Calu3 (cell line): ENCODE results near the gene SRR. TPM values are rescaled to one million over a fixed set of nuclear protein-coding genes. Genes with fewer than 3 reads are reported as not detected.
"Not testable (repeated sequence)": the region's sequence is repeated elsewhere in the genome, so short reads cannot be mapped to it uniquely, and the experiment has no call there.

Experiments used
- BruUV-seq: library from RNA; stranded (reverse); fragments of 400-500 nt; replicated peaks from 2 replicates; lab custom pipeline; 2021; lab: Mats Ljungman, UMichigan
- CTCF ChIA-PET: fragments of 300-600 bp; sonication (Branson Sonifier 250); formaldehyde crosslinking; loops from one replicate; lab custom pipeline; 2022; ENCODE audit warnings: antibody characterized with exemption; lab: Charles Lee
- DNase-seq: peaks from one replicate; pipeline ENCODE4 v3.0.0; 2022
- H3K27ac Mint-ChIP-seq: one replicate; pipeline ENCODE4 v1.8.0; 2022; ENCODE audit warnings: mixed read lengths; ENCODE audit not compliant: unreplicated experiment
- H3K27me3 Mint-ChIP-seq: one replicate; pipeline ENCODE4 v1.8.0; 2022; ENCODE audit warnings: mixed read lengths; ENCODE audit not compliant: unreplicated experiment
- H3K36me3 Mint-ChIP-seq: one replicate; pipeline ENCODE4 v1.8.0; 2022; ENCODE audit warnings: mild to moderate bottlenecking, moderate library complexity, mixed read lengths; ENCODE audit not compliant: insufficient read depth, unreplicated experiment
- H3K4me1 Mint-ChIP-seq: one replicate; pipeline ENCODE4 v1.8.0; 2022; ENCODE audit warnings: mild to moderate bottlenecking, low read depth, mixed read lengths; ENCODE audit not compliant: unreplicated experiment
- H3K4me3 Mint-ChIP-seq: one replicate; pipeline ENCODE4 v1.8.0; 2022; ENCODE audit warnings: mild to moderate bottlenecking, low read depth, moderate library complexity, mixed read lengths; ENCODE audit not compliant: unreplicated experiment
- H3K9me3 Mint-ChIP-seq: one replicate; pipeline ENCODE4 v1.8.0; 2022; ENCODE audit warnings: low read depth, mixed read lengths; ENCODE audit not compliant: unreplicated experiment
- intact Hi-C: fragments of 100-400 bp; cut with micrococcal nuclease; formaldehyde crosslinking; loops from one replicate; pipeline ENCODE4 v1.10.0; 2022; ENCODE audit not compliant: unreplicated experiment
- total RNA-seq: library from RNA; stranded (reverse); gene quantifications from 2 replicates; pipeline ENCODE4 v1.2.3, GENCODE V29; 2022
- TF ChIP-seq, protein P1 (sequence below): fragments of 200-600 bp; IDR thresholded peaks from one replicate; pipeline ENCODE4 v1.8.0; 2022; ENCODE audit warnings: antibody characterized with exemption; ENCODE audit not compliant: unreplicated experiment

Gene SRR
- total RNA-seq, 1 experiment from 2014 or later: 6.4 TPM

DNA sequence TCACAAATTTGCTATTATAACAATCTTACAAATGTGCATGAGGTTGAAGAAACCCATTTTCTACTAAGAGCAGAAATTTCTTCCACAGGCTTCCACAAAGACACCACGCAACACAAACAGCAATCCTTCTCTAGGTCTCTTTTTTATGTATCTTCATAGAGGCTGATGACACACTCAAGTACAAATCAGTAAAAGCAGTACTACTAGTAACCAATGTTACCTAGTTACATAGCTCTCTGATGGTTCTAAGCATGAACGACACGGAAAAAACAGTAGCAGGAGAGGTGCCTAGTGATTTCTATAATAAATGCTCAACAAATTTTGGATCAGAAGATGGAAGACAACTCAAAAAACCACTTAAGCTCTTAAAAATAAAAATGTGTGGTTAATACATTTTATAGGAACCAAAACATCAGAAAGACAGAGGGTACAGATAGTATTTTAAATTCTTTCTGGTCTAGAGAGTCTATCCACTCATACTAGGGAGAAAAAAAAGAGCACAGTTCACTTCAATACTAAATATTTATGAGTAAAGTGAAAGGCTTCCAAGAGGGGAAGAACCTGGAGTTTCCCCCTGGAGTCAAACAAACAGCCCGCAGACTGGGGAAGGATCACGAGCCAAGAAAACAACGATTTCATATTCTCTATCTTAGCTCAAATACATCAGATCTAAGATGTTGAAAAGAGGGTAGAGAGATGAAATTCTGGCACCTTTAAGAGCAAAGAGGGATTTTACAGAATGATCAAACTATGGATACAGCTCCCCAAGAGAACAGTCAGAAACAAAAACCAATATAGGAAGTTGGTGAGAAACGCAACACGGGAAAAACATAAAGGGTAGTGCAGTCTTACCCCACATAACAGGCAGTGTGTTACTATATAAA is 40.3 kb upstream of the SRR start:
- no TSS peak for BruUV-seq
- Mint-ChIP-seq H3K4me3 (no peak overlapping the region), H3K4me1 (no peaks in the 10 kb centered on the region), H3K9me3 (no peaks in the 10 kb centered on the region), H3K27ac (no peak overlapping the region), H3K27me3 (no peaks in the 10 kb centered on the region), H3K36me3 (peaks cover 5% of the 10 kb centered on the region)
- intact Hi-C loops: no loop called here
- CTCF ChIA-PET: interaction anchor here (0.6 kb wide), 1 partner anchor 54 kb away, joined by 3 read pairs; no protein-coding TSS in a partner anchor
- no peak for DNase-seq
- TF ChIP-seq, protein P1, sequence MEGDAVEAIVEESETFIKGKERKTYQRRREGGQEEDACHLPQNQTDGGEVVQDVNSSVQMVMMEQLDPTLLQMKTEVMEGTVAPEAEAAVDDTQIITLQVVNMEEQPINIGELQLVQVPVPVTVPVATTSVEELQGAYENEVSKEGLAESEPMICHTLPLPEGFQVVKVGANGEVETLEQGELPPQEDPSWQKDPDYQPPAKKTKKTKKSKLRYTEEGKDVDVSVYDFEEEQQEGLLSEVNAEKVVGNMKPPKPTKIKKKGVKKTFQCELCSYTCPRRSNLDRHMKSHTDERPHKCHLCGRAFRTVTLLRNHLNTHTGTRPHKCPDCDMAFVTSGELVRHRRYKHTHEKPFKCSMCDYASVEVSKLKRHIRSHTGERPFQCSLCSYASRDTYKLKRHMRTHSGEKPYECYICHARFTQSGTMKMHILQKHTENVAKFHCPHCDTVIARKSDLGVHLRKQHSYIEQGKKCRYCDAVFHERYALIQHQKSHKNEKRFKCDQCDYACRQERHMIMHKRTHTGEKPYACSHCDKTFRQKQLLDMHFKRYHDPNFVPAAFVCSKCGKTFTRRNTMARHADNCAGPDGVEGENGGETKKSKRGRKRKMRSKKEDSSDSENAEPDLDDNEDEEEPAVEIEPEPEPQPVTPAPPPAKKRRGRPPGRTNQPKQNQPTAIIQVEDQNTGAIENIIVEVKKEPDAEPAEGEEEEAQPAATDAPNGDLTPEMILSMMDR: no peak

DNA sequence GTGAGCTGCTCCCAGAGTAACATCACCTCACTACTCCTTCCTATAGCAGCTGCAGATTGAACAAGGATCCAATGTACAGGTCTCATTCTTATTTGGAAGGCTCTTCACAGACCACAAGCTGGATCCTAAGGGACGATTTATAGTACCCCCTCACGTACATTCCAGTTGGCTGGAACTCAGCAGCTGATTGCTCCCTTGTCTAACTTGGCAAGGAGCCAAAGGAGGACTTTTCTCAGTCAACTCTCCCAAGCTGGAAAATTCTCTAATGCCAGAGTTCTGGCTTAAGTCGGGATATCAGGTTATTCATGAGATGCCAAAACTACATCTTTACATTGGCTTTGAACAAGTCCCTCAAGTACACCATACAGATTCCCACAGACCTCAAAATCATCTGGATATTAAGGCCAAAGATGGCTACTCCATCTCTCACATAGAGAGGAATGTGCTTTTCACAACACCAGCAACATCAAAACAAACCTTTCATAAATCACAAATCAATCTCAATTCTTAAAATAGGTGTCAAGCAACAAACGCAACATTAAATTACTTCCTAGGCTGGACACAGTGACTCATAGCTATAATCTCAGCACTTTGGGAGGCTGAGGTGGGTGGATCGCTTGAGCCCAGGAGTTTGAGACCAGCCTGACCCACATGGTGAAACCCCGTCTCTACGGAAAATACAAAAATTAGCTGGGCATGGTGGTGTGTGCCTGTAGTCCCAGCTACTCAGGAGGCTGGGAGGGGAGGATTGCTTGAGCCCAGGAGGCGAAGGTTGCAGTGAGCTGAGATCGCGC is 39.5 kb upstream of the SRR start:
- CTCF ChIA-PET: interaction anchor here (0.6 kb wide), 1 partner anchor 54 kb away, joined by 3 read pairs; no protein-coding TSS in a partner anchor
- Mint-ChIP-seq H3K4me1 (no peaks in the 10 kb centered on the region), H3K27ac (no peak overlapping the region), H3K27me3 (no peaks in the 10 kb centered on the region), H3K9me3 (no peaks in the 10 kb centered on the region), H3K4me3 (no peak overlapping the region), H3K36me3 (peaks cover 5% of the 10 kb centered on the region)
- intact Hi-C loops: no loop called here
- TF ChIP-seq, protein P1: no peak
- no peak for DNase-seq
- no TSS peak for BruUV-seq

DNA sequence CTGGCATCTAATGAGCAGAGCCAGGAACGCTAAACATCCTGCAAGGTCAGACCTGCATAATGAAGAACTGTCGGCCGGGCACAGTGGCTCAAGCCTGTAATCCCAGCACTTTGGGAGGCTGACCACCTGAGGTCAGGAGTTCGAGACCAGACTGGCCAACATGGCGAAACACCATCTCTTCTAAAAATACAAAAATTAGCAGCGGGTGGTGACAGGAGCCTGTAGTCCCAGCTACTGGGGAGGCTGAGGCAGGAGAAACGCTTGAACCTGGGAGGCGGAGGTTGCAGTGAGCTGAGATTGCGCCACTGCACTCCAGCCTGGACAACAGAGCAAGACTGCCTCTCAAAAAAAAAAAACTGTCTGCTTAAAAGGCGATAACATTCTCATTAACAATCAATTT is 38.6 kb upstream of the SRR start:
- H3K4me1 Mint-ChIP-seq, H3K27ac Mint-ChIP-seq, H3K4me3 Mint-ChIP-seq, H3K36me3 Mint-ChIP-seq, H3K27me3 Mint-ChIP-seq, DNase-seq, H3K9me3 Mint-ChIP-seq, BruUV-seq, CTCF ChIA-PET, intact Hi-C loops: not testable (repeated sequence)

DNA sequence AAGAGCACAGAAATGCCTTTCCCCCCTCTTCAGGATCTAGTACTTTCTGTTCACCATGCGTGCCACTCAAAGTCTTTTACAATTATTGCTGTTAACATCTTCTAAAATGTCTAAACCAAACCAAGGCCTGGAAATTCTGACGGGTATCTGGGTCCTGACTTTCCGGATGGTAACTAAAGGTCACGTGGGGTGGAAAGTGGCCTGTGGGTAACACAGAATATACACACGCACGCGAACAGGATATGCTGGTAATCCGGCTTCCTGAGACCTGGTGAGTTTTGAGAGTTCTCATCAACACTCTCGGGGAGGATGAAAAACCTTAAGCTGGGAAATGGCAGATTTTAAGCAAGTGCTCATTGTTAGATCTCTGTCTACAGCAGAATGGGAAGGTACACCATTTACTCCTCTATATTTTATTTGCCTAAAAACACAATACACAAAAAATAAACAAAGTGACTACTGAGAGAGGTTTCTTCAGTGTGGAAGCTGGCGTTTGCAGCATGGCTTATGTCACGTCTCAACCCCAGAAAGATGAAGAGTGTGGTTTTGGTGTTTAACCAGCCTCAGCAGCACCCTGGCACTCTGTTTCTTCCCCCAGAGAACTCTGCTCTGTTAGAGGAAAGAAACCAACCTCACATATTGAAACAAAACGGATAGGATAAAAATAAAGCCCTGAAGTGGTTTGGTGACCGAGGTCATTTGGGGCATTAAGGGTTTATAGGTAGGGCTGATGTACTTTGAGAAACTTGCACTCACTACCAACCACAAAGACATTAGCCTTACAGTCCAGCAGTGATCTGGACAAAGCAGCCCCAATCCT is 37.5 kb upstream of the SRR start:
- CTCF ChIA-PET: no interaction called here
- Mint-ChIP-seq H3K4me1 (no peaks in the 10 kb centered on the region), H3K4me3 (no peak overlapping the region), H3K9me3 (no peaks in the 10 kb centered on the region), H3K36me3 (peaks cover 5% of the 10 kb centered on the region), H3K27ac (no peak overlapping the region), H3K27me3 (no peaks in the 10 kb centered on the region)
- no peak for DNase-seq
- intact Hi-C loops: no loop called here
- TF ChIP-seq, protein P1: no peak
- BruUV-seq: no TSS peak
